ENCODE results near the gene PDE3B.
"Not testable (repeated sequence)": the region's sequence is repeated elsewhere in the genome, so short reads cannot be mapped to it uniquely, and the experiment has no call there.

Gene PDE3B

DNA sequence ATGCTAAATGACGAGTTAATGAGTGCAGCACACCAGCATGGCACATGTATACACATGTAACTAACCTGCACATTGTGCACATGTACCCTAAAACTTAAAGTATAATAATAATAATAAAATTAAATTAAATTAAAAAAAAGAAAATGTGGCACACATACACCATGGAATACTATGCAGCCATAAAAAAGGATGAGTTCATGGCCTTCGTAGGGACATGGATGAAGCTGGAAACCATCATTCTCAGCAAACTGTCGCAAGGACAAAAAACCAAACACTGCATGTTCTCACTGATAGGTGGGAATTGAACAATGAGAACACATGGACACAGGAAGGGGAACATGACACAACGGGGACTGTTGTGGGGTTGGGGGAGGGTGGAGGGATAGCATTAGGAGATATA lies 23.7 kb downstream of the PDE3B start:
- not testable (repeated sequence) for H3K9me3 ChIP-seq (ENCODE audit: control insufficient read depth in 1 of 2, low read length in 2 of 2); H3K27me3 ChIP-seq (ENCODE audit: low read depth, low read length); H3K4me3 ChIP-seq (ENCODE audit: low read depth in 1 of 2, low read length in 2 of 2); H3K27ac ChIP-seq (ENCODE audit: low read length); H3K36me3 ChIP-seq (ENCODE audit: control insufficient read depth in 1 of 2, insufficient read depth in 2 of 2, low read length in 2 of 2); H3K4me1 ChIP-seq (ENCODE audit: control insufficient read depth in 1 of 2, insufficient read depth in 2 of 2, low read length in 2 of 2)

DNA sequence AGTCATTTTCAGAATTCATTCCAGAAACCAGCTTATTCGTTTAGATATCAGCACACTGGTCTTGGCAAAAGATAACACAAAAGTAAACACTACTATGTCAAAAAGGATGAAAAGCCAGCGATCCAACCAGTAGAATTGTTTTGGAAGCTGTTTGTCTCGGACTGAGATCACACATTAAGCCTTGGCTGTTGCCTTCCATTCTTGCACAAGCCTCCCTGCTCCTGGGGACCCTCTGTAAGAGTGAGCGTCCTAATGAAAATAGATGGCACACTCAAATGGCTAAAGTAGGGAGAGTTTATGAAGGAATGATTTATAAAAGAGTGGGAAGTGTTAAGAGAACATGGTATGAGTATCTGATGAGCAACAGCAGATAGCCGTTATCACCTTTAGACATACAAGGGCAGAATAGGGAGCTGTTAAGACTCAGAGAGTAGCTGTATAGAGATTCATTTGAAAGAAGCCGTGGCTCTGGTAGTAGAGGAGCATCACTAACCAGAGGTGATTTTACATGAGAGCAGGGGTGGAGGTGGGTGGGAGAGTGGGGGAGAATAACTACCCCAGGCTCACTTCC lies 25.2 kb downstream of the PDE3B start:
- Histone ChIP-seq H3K36me3 (ENCODE audit: control insufficient read depth in 1 of 2, insufficient read depth in 2 of 2, low read length in 2 of 2) (no peaks in the 10 kb centered on the region), H3K27me3 (ENCODE audit: low read depth, low read length) (no peaks in the 10 kb centered on the region), H3K4me3 (ENCODE audit: low read depth in 1 of 2, low read length in 2 of 2) (no peak overlapping the region), H3K9me3 (ENCODE audit: control insufficient read depth in 1 of 2, low read length in 2 of 2) (no peaks in the 10 kb centered on the region), H3K4me1 (ENCODE audit: control insufficient read depth in 1 of 2, insufficient read depth in 2 of 2, low read length in 2 of 2) (no peaks in the 10 kb centered on the region), H3K27ac (ENCODE audit: low read length) (no peak overlapping the region)

GRCh38 chr11:14669499-14669898 lies 25.9 kb downstream of the PDE3B start:
- H3K36me3 ChIP-seq (ENCODE audit: control insufficient read depth in 1 of 2, insufficient read depth in 2 of 2, low read length in 2 of 2) = no peaks in the 10 kb centered on the region
- no peak overlapping the region for H3K4me3 ChIP-seq (ENCODE audit: low read depth in 1 of 2, low read length in 2 of 2)
- H3K27me3 ChIP-seq (ENCODE audit: low read depth, low read length) = no peaks in the 10 kb centered on the region
- no peaks in the 10 kb centered on the region for H3K9me3 ChIP-seq (ENCODE audit: control insufficient read depth in 1 of 2, low read length in 2 of 2)
- H3K4me1 ChIP-seq (ENCODE audit: control insufficient read depth in 1 of 2, insufficient read depth in 2 of 2, low read length in 2 of 2) = no peaks in the 10 kb centered on the region
- H3K27ac ChIP-seq (ENCODE audit: low read length) = no peak overlapping the region

DNA sequence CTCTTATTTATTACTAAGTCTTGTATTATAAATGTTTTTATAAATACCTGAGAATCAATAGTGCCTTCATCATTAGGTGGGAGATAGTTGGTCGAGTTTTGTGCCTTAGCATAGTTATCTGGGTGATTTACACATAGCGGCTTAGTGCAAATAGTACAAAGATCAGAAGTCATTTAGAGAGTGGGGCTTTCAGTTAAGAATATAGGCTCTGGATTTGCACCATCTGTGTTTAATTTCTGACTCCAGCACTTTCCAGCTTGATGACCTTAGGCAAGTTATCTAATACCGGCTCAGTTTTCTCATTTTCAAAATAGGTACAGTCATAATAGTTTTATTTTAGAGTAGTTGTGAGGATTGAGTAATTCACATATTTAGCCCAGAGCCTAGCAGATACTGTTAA lies 26.4 kb downstream of the PDE3B start:
- Histone ChIP-seq H3K4me3 (ENCODE audit: low read depth in 1 of 2, low read length in 2 of 2) (no peak overlapping the region), H3K9me3 (ENCODE audit: control insufficient read depth in 1 of 2, low read length in 2 of 2) (no peaks in the 10 kb centered on the region), H3K4me1 (ENCODE audit: control insufficient read depth in 1 of 2, insufficient read depth in 2 of 2, low read length in 2 of 2) (no peaks in the 10 kb centered on the region), H3K36me3 (ENCODE audit: control insufficient read depth in 1 of 2, insufficient read depth in 2 of 2, low read length in 2 of 2) (no peaks in the 10 kb centered on the region), H3K27ac (ENCODE audit: low read length) (no peak overlapping the region), H3K27me3 (ENCODE audit: low read depth, low read length) (no peaks in the 10 kb centered on the region)

- no peaks in the 10 kb centered on the region for H3K9me3 ChIP-seq (ENCODE audit: control insufficient read depth in 1 of 2, low read length in 2 of 2)
- no peak overlapping the region for H3K27ac ChIP-seq (ENCODE audit: low read length)
- H3K36me3 ChIP-seq (ENCODE audit: control insufficient read depth in 1 of 2, insufficient read depth in 2 of 2, low read length in 2 of 2) = no peaks in the 10 kb centered on the region
- no peak overlapping the region for H3K4me3 ChIP-seq (ENCODE audit: low read depth in 1 of 2, low read length in 2 of 2)
- no peaks in the 10 kb centered on the region for H3K27me3 ChIP-seq (ENCODE audit: low read depth, low read length)
- no peaks in the 10 kb centered on the region for H3K4me1 ChIP-seq (ENCODE audit: control insufficient read depth in 1 of 2, insufficient read depth in 2 of 2, low read length in 2 of 2)
Measured at GRCh38 chr11:14672635-14673034, 29.0 kb downstream of the PDE3B start.

- no peaks in the 10 kb centered on the region for H3K36me3 ChIP-seq (ENCODE audit: control insufficient read depth in 1 of 2, insufficient read depth in 2 of 2, low read length in 2 of 2)
- H3K4me3 ChIP-seq (ENCODE audit: low read depth in 1 of 2, low read length in 2 of 2) = no peak overlapping the region
- no peaks in the 10 kb centered on the region for H3K9me3 ChIP-seq (ENCODE audit: control insufficient read depth in 1 of 2, low read length in 2 of 2)
- H3K4me1 ChIP-seq (ENCODE audit: control insufficient read depth in 1 of 2, insufficient read depth in 2 of 2, low read length in 2 of 2) = no peaks in the 10 kb centered on the region
- H3K27me3 ChIP-seq (ENCODE audit: low read depth, low read length) = no peaks in the 10 kb centered on the region
- H3K27ac ChIP-seq (ENCODE audit: low read length) = no peak overlapping the region
Measured at GRCh38 chr11:14673421-14673820, 29.8 kb downstream of the PDE3B start.

GRCh38 chr11:14673824-14674405 lies 30.3 kb downstream of the PDE3B start:
- H3K4me3 ChIP-seq (ENCODE audit: low read depth in 1 of 2, low read length in 2 of 2) = no peak overlapping the region
- no peak overlapping the region for H3K27ac ChIP-seq (ENCODE audit: low read length)
- H3K4me1 ChIP-seq (ENCODE audit: control insufficient read depth in 1 of 2, insufficient read depth in 2 of 2, low read length in 2 of 2) = no peaks in the 10 kb centered on the region
- H3K9me3 ChIP-seq (ENCODE audit: control insufficient read depth in 1 of 2, low read length in 2 of 2) = no peaks in the 10 kb centered on the region
- no peaks in the 10 kb centered on the region for H3K27me3 ChIP-seq (ENCODE audit: low read depth, low read length)
- no peaks in the 10 kb centered on the region for H3K36me3 ChIP-seq (ENCODE audit: control insufficient read depth in 1 of 2, insufficient read depth in 2 of 2, low read length in 2 of 2)

- H3K4me3 ChIP-seq (ENCODE audit: low read depth in 1 of 2, low read length in 2 of 2) = no peak overlapping the region
- H3K9me3 ChIP-seq (ENCODE audit: control insufficient read depth in 1 of 2, low read length in 2 of 2) = no peaks in the 10 kb centered on the region
- no peak overlapping the region for H3K27ac ChIP-seq (ENCODE audit: low read length)
- H3K4me1 ChIP-seq (ENCODE audit: control insufficient read depth in 1 of 2, insufficient read depth in 2 of 2, low read length in 2 of 2) = no peaks in the 10 kb centered on the region
- H3K36me3 ChIP-seq (ENCODE audit: control insufficient read depth in 1 of 2, insufficient read depth in 2 of 2, low read length in 2 of 2) = no peaks in the 10 kb centered on the region
- no peaks in the 10 kb centered on the region for H3K27me3 ChIP-seq (ENCODE audit: low read depth, low read length)
Measured at GRCh38 chr11:14676068-14676467, 32.5 kb downstream of the PDE3B start.

DNA sequence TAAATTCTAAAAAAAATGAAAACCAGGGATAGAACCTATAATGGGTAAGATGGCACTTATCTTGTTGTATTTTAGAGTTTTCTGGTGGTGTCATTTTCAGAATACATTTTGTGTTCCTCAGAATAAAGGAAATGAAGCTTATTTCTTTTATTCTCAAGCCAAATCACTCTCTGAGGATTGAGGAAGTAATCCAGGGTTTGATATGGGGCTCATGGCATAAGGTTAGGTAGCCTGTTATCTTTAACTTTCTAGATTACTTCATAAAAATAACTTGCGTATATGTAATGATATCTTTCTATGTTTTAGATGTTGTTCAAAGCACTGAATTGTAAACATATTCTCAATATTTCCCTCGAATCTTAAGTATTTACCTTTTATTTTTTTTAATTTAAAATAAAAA lies 33.5 kb downstream of the PDE3B start:
- no peaks in the 10 kb centered on the region for H3K9me3 ChIP-seq (ENCODE audit: control insufficient read depth in 1 of 2, low read length in 2 of 2)
- H3K4me1 ChIP-seq (ENCODE audit: control insufficient read depth in 1 of 2, insufficient read depth in 2 of 2, low read length in 2 of 2) = no peaks in the 10 kb centered on the region
- H3K27ac ChIP-seq (ENCODE audit: low read length) = no peak overlapping the region
- H3K36me3 ChIP-seq (ENCODE audit: control insufficient read depth in 1 of 2, insufficient read depth in 2 of 2, low read length in 2 of 2) = no peaks in the 10 kb centered on the region
- no peak overlapping the region for H3K4me3 ChIP-seq (ENCODE audit: low read depth in 1 of 2, low read length in 2 of 2)
- no peaks in the 10 kb centered on the region for H3K27me3 ChIP-seq (ENCODE audit: low read depth, low read length)

DNA sequence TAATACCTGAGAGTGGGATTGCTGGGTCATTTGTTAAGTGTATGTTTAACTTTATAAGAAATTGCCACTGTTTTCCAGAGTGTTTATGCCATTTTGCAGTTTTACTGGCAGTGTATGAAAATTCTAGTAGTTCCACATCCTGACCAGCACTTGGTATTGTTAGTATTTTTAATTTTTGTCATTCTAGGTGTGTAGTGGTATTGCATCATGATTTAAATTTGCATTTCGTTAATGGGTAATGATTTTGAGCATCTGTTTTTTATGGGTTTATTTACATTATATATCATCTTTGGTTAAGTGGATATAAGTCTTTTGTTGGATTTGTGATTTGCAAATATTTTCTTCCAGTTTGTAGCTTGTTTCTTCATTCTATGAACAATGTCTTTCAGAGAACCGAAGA lies 34.7 kb downstream of the PDE3B start:
- no peaks in the 10 kb centered on the region for H3K27me3 ChIP-seq (ENCODE audit: low read depth, low read length)
- no peaks in the 10 kb centered on the region for H3K9me3 ChIP-seq (ENCODE audit: control insufficient read depth in 1 of 2, low read length in 2 of 2)
- no peaks in the 10 kb centered on the region for H3K4me1 ChIP-seq (ENCODE audit: control insufficient read depth in 1 of 2, insufficient read depth in 2 of 2, low read length in 2 of 2)
- H3K27ac ChIP-seq (ENCODE audit: low read length) = no peak overlapping the region
- H3K36me3 ChIP-seq (ENCODE audit: control insufficient read depth in 1 of 2, insufficient read depth in 2 of 2, low read length in 2 of 2) = no peaks in the 10 kb centered on the region
- no peak overlapping the region for H3K4me3 ChIP-seq (ENCODE audit: low read depth in 1 of 2, low read length in 2 of 2)

- H3K36me3 ChIP-seq (ENCODE audit: control insufficient read depth in 1 of 2, insufficient read depth in 2 of 2, low read length in 2 of 2) = no peaks in the 10 kb centered on the region
- no peaks in the 10 kb centered on the region for H3K4me1 ChIP-seq (ENCODE audit: control insufficient read depth in 1 of 2, insufficient read depth in 2 of 2, low read length in 2 of 2)
- no peaks in the 10 kb centered on the region for H3K27me3 ChIP-seq (ENCODE audit: low read depth, low read length)
- no peak overlapping the region for H3K27ac ChIP-seq (ENCODE audit: low read length)
- no peak overlapping the region for H3K4me3 ChIP-seq (ENCODE audit: low read depth in 1 of 2, low read length in 2 of 2)
- H3K9me3 ChIP-seq (ENCODE audit: control insufficient read depth in 1 of 2, low read length in 2 of 2) = peaks cover 0 to 3% of the 10 kb centered on the region in 2 donors
Measured at GRCh38 chr11:14679662-14680061, 36.1 kb downstream of the PDE3B start.

GRCh38 chr11:14684234-14684915 lies 40.8 kb downstream of the PDE3B start:
- H3K27ac ChIP-seq (ENCODE audit: low read length); H3K27me3 ChIP-seq (ENCODE audit: low read depth, low read length); H3K36me3 ChIP-seq (ENCODE audit: control insufficient read depth in 1 of 2, insufficient read depth in 2 of 2, low read length in 2 of 2); H3K4me3 ChIP-seq (ENCODE audit: low read depth in 1 of 2, low read length in 2 of 2); H3K4me1 ChIP-seq (ENCODE audit: control insufficient read depth in 1 of 2, insufficient read depth in 2 of 2, low read length in 2 of 2); H3K9me3 ChIP-seq (ENCODE audit: control insufficient read depth in 1 of 2, low read length in 2 of 2): not testable (repeated sequence)

Data from muscle layer of duodenum (tissue), 2 donors.